ENCODE data around the gene APOLD1.
"Not testable (repeated sequence)": the region's sequence is repeated elsewhere in the genome, so short reads cannot be mapped to it uniquely, and the experiment has no call there.

DNA sequence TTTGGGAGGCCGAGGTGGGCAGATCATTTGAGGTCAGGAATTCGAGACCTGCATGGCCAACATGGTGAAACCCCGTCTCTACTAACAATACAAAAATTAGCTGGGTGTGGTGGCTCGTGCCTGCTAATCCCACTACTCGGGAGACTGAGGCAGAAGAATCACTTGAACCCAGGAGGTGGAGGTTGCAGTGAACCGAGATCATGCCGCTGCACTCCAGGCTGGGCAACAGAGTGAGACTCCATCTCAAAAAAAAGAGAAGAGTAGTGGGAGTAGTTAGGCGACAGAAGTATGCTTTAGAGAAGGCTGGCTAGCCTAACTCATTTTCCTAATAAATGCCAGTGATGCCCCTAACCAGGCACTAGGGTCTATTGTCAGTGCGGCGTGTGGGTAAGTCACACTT, 54.0 kb downstream of the APOLD1 start:
- TF ChIP-seq, protein P1, sequence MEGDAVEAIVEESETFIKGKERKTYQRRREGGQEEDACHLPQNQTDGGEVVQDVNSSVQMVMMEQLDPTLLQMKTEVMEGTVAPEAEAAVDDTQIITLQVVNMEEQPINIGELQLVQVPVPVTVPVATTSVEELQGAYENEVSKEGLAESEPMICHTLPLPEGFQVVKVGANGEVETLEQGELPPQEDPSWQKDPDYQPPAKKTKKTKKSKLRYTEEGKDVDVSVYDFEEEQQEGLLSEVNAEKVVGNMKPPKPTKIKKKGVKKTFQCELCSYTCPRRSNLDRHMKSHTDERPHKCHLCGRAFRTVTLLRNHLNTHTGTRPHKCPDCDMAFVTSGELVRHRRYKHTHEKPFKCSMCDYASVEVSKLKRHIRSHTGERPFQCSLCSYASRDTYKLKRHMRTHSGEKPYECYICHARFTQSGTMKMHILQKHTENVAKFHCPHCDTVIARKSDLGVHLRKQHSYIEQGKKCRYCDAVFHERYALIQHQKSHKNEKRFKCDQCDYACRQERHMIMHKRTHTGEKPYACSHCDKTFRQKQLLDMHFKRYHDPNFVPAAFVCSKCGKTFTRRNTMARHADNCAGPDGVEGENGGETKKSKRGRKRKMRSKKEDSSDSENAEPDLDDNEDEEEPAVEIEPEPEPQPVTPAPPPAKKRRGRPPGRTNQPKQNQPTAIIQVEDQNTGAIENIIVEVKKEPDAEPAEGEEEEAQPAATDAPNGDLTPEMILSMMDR (IDR thresholded peaks at IDR 0.05), result not testable (repeated sequence)
- TF ChIP-seq, protein P2, sequence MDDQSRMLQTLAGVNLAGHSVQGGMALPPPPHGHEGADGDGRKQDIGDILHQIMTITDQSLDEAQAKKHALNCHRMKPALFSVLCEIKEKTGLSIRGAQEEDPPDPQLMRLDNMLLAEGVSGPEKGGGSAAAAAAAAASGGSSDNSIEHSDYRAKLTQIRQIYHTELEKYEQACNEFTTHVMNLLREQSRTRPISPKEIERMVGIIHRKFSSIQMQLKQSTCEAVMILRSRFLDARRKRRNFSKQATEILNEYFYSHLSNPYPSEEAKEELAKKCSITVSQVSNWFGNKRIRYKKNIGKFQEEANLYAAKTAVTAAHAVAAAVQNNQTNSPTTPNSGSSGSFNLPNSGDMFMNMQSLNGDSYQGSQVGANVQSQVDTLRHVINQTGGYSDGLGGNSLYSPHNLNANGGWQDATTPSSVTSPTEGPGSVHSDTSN (IDR thresholded peaks at IDR 0.05), result not testable (repeated sequence)
- TF ChIP-seq, protein P3, sequence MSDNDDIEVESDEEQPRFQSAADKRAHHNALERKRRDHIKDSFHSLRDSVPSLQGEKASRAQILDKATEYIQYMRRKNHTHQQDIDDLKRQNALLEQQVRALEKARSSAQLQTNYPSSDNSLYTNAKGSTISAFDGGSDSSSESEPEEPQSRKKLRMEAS (IDR thresholded peaks at IDR 0.05), result not testable (repeated sequence)
- TF ChIP-seq CEBPB (IDR thresholded peaks at IDR 0.05), result not testable (repeated sequence)
